ENCODE data around the gene KPNA2. TPM values are rescaled to one million over a fixed set of nuclear protein-coding genes. Genes with fewer than 3 reads are reported as not detected.
A peak's percentile ranks its signal among the peaks of the same experiment; 100 is the strongest.

KPNA2 gene
- total and polyA plus RNA-seq, 9 of the 15 experiments (the other 6 are each of a cell fraction or from before 2014, with no cell fraction given), result 132 to 984 (median 241) TPM

- in situ Hi-C loops (cut with MboI), result no loop called here
- POLR2A ChIA-PET, result no interaction called here
- peaks cover 21% of the 10 kb centered on the region for H3K79me2 ChIP-seq (ENCODE audit: control insufficient read depth, insufficient read depth, low read length)
- no peak for TF ChIP-seq GABPB1 (CRISPR knock-in tag; IDR thresholded peaks at IDR 0.05)
- TF ChIP-seq ZNF780A (CRISPR knock-in tag; IDR thresholded peaks at IDR 0.05), result no peak
- no peak for TF ChIP-seq E2F3 (CRISPR knock-in tag; IDR thresholded peaks at IDR 0.05)
- TF ChIP-seq LCOR (CRISPR knock-in tag; IDR thresholded peaks at IDR 0.05), result no peak
- no peak for TF ChIP-seq TAF15 (IDR thresholded peaks at IDR 0.05; ENCODE audit: low read depth, low read length)
- CTCF ChIA-PET (ENCODE audit: low intra/inter-chr PET ratio), result no interaction called here
- no peak for DNase-seq (ENCODE audit: extremely low read depth in 1 of 4, low spot score in 3 of 4)
- no peak overlapping the region for H3K9ac ChIP-seq (ENCODE audit: insufficient read depth in 1 of 2, low read depth in 2 of 2, low read length in 2 of 2)
- H3K4me1 ChIP-seq (replicated peaks in 1 of 2; ENCODE audit: control insufficient read depth in 2 of 2, insufficient read depth in 2 of 2, low read length in 2 of 2), result peaks cover 20 to 24% of the 10 kb centered on the region in 2 experiments
- no peaks in the 10 kb centered on the region for H3K27me3 ChIP-seq (ENCODE audit: control insufficient read depth in 2 of 2, insufficient read depth in 2 of 2, low read length in 2 of 2)
- no peaks in the 10 kb centered on the region for H3K9me3 ChIP-seq (replicated peaks; ENCODE audit: control insufficient read depth, insufficient read depth, low read depth, low read length)
- 94% methylated on average over 4 of the region's 4 CpGs for WGBS (ENCODE audit: insufficient coverage, low coverage, missing lambda C conversion rate)
- H2AFZ ChIP-seq (ENCODE audit: low read depth, low read length), result no peak overlapping the region
- ATAC-seq, result no peak
- H3K4me3 ChIP-seq, result no peak overlapping the region
- no peak overlapping the region for H3K27ac ChIP-seq (ENCODE audit: extremely low read depth, low read depth, low read length)
- H3K4me2 ChIP-seq (ENCODE audit: insufficient read depth, low read length), result no peak overlapping the region
- no TSS peak for BruUV-seq (replicated peaks)
- no peaks in the 10 kb centered on the region for H3K9me1 ChIP-seq (ENCODE audit: control insufficient read depth, insufficient read depth, low read length)
- intact Hi-C loops (cut with micrococcal nuclease), result no loop called here
- no peak for FAIRE-seq
- peaks cover 5% of the 10 kb centered on the region; the same call in 1 of the 3 replicates for H3K36me3 ChIP-seq (ENCODE audit: control insufficient read depth, insufficient read depth, low read length)
- H4K20me1 ChIP-seq (replicated peaks; ENCODE audit: control insufficient read depth, insufficient read depth, low read length), result no peaks in the 10 kb centered on the region
Observed at GRCh38 chr17:67990909-67991308, 44.6 kb upstream of the KPNA2 start.

DNA sequence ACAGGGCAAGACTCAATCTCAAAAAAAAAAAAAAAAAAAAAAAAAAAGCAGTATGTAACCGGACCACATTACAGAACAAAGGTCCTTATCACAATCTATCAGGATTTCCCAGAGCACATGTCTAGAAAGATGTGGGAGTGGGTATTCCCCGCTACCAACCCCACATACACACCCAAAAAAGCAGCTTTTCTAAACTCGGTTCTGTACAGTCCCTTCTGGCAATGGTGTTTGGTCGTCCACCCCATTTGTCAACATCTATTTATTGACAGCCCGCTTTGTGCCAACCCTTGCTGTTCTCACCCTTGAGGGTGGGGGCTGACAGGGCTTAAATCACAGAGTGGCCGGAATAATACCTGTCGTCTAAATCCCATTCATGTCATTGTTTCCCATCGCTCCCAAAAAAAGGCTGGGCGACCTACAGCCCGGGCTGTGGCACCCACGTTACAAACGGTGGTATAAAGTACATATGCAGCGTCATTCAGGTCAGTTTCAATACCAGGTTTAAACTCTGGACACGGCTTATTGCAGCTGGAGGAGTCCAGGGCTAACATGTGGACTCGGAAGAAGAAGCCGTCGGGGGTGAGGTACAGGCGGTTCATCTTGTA lies 42.9 kb upstream of the KPNA2 start:
- H3K9me3 ChIP-seq (replicated peaks; ENCODE audit: control insufficient read depth, insufficient read depth, low read depth, low read length), result no peaks in the 10 kb centered on the region
- BruUV-seq (replicated peaks), result TSS peak; percentile 71
- peak overlapping the region; percentile 94 for H3K27ac ChIP-seq (ENCODE audit: extremely low read depth, low read depth, low read length)
- peak overlapping the region; percentile 90 for H3K4me2 ChIP-seq (ENCODE audit: insufficient read depth, low read length)
- H3K4me1 ChIP-seq (replicated peaks in 1 of 2; ENCODE audit: control insufficient read depth in 2 of 2, insufficient read depth in 2 of 2, low read length in 2 of 2), result peaks cover 20 to 25% of the 10 kb centered on the region in 2 experiments
- intact Hi-C loops (cut with micrococcal nuclease), result no loop called here
- peak overlapping the region; percentile 90 for H2AFZ ChIP-seq (ENCODE audit: low read depth, low read length)
- H3K36me3 ChIP-seq (ENCODE audit: control insufficient read depth, insufficient read depth, low read length), result peaks cover 5% of the 10 kb centered on the region; the same call in 1 of the 3 replicates
- CTCF ChIA-PET (ENCODE audit: low intra/inter-chr PET ratio), result no interaction called here
- ATAC-seq, result no peak; the same call in 1 of the 3 replicates
- in situ Hi-C loops (cut with MboI), result no loop called here
- peak overlapping the region; percentile 92 for H3K4me3 ChIP-seq
- POLR2A ChIA-PET, result interaction anchor here (1.0 to 1.4 kb wide), 4 partner anchors 9 to 44 kb away, joined by 3 to 4 read pairs (median 3); no protein-coding TSS in a partner anchor
- under 1% methylated on average over 18 of the region's 18 CpGs for WGBS (ENCODE audit: insufficient coverage, low coverage, missing lambda C conversion rate)
- no peaks in the 10 kb centered on the region for H3K9me1 ChIP-seq (ENCODE audit: control insufficient read depth, insufficient read depth, low read length)
- FAIRE-seq, result peak; percentile 26
- no peaks in the 10 kb centered on the region for H3K27me3 ChIP-seq (ENCODE audit: control insufficient read depth in 2 of 2, insufficient read depth in 2 of 2, low read length in 2 of 2)
- no peaks in the 10 kb centered on the region for H4K20me1 ChIP-seq (replicated peaks; ENCODE audit: control insufficient read depth, insufficient read depth, low read length)
- peak overlapping the region; percentile 71 to 98 for H3K9ac ChIP-seq (ENCODE audit: insufficient read depth in 1 of 2, low read depth in 2 of 2, low read length in 2 of 2)
- peaks cover 21% of the 10 kb centered on the region for H3K79me2 ChIP-seq (ENCODE audit: control insufficient read depth, insufficient read depth, low read length)
- peak in 1 of 4 experiments; percentile 28 for DNase-seq (ENCODE audit: extremely low read depth in 1 of 4, low spot score in 3 of 4)
- TF ChIP-seq, protein P1, sequence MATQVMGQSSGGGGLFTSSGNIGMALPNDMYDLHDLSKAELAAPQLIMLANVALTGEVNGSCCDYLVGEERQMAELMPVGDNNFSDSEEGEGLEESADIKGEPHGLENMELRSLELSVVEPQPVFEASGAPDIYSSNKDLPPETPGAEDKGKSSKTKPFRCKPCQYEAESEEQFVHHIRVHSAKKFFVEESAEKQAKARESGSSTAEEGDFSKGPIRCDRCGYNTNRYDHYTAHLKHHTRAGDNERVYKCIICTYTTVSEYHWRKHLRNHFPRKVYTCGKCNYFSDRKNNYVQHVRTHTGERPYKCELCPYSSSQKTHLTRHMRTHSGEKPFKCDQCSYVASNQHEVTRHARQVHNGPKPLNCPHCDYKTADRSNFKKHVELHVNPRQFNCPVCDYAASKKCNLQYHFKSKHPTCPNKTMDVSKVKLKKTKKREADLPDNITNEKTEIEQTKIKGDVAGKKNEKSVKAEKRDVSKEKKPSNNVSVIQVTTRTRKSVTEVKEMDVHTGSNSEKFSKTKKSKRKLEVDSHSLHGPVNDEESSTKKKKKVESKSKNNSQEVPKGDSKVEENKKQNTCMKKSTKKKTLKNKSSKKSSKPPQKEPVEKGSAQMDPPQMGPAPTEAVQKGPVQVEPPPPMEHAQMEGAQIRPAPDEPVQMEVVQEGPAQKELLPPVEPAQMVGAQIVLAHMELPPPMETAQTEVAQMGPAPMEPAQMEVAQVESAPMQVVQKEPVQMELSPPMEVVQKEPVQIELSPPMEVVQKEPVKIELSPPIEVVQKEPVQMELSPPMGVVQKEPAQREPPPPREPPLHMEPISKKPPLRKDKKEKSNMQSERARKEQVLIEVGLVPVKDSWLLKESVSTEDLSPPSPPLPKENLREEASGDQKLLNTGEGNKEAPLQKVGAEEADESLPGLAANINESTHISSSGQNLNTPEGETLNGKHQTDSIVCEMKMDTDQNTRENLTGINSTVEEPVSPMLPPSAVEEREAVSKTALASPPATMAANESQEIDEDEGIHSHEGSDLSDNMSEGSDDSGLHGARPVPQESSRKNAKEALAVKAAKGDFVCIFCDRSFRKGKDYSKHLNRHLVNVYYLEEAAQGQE (IDR thresholded peaks at IDR 0.05; ENCODE audit: borderline replicate concordance), result no peak
- TF ChIP-seq, protein P1 (CRISPR knock-in tag; IDR thresholded peaks at IDR 0.05; ENCODE audit: low read depth), result no peak

Measured in K562 (cell line).